Stimulated activated CD4-positive, alpha-beta T cell treated with anti-CD3 and anti-CD28 coated beads, Interleukin-4, amount 100 ng/mL, for 1 hour (primary cell): ENCODE measurements around the gene CA10.

Source experiments
- DNase-seq: peaks from one replicate; pipeline ENCODE4 v3.0.0-alpha.2; 2020

The CA10 gene

DNA sequence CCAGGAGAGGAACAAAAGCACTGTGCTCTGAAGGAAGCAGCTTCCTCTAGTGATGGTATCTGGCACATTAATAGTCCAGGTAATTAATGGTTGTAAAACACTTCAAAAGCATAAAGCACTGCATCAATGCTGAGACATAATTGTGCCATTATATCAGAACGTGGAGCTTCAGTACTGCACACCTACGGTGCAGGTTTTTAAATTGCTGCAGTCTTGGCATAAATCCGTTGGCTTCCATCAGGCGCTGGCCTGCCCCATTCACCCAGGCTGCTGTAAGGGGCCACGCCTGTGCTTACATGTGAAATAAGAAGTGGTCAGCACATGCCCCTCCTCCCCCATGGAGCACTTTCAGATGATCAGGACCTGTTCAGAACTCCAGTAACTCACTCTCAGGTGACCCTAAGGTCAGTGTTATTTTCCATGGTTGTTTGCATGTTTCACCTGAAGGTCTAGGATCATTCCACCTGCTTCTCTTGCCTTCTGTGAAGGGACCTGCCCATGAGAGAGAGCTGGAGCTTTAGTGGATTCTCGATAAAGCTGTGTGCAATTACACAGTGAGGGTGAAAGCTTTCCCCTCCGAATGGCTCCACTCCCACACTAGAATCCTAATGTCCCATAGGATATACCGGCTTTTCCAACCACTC is 345.3 kb downstream of the CA10 start:
- DNase-seq: no peak

DNA sequence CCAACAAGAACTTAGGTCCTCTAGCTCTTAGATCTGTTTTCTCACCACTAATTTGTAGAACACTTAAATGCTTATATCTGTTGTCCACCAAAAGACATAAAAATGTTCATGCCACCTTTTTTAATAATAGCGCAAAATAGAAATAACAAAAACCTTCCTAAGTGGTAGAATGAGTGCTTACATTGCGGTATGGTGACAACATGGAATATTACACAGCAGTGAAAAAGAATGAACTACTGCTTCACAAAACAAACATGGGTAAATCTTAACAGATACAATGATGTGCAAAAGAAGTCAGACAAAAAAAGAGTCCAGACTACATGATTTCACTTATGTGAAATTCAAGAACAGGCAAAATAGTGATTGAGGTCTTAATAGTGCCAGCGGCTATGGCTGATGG is 351.1 kb downstream of the CA10 start:
- DNase-seq: no peak

GRCh38 chr17:51805765-51806164 is 352.7 kb downstream of the CA10 start:
- no peak for DNase-seq

- no peak for DNase-seq
Observed at GRCh38 chr17:51805185-51805584, 353.3 kb downstream of the CA10 start.

- DNase-seq: no peak
Observed at GRCh38 chr17:51803161-51803560, 355.4 kb downstream of the CA10 start.

DNA sequence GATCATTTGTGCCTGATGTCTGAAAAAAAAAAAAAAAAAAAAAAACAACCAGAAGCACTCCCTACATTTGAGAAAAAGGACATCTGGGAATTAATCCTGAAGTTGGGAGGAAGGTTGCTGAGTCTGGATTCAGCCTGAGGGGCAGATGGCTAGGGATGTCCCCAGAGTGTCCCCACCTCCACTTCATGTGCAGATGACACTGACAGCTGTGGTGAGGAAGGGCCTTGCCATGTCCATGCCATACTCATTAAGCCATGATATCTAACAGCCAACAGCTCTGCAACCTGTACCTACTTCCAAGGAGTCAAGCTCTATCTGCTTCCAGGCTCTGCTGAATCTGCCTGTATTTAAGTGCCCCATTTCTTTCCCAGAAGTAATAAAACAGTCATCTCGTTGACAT is 356.0 kb downstream of the CA10 start:
- no peak for DNase-seq

GRCh38 chr17:51801626-51802025 is 356.9 kb downstream of the CA10 start:
- DNase-seq: no peak

- no peak for DNase-seq
Observed at GRCh38 chr17:51799981-51800380, 358.5 kb downstream of the CA10 start.

GRCh38 chr17:51799240-51799639 is 359.3 kb downstream of the CA10 start:
- no peak for DNase-seq

DNA sequence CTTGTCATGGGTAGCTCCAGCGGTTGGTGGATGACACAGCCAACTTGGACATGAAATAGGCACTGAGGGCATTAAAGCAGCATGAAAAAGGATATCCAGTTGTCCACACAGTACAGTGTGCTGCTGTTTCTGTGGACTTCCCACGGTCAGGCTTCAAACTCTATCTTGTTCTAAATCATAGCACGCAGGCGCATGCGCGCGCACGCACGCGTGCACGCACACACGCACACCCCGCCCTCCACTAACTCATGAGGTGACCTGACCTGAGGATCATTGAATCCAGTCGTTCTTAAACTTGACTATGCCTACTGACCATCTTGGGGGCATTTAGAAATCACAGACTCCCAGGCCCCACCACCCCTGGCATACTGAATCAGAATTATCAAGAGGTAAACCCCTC is 361.4 kb downstream of the CA10 start:
- DNase-seq: no peak

DNA sequence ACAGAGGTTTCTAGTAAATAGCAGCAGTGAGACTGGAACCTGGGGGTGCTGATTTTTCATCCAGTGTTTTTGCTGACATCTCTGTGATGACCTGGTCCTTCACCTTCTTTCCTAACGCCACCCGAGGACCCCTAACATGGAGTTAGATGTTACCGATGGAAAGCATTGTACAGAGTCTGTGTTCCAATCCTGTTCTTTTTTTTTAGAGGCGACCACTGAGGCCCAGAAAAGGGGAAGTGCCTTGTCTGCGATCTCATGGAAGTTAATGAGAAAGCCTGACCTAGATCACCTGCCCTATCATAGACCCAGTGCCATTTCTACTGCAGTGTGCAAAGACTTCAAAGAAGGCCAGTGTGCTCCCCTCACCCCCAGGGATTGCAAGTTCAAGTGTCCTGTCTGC is 362.5 kb downstream of the CA10 start:
- no peak for DNase-seq

DNA sequence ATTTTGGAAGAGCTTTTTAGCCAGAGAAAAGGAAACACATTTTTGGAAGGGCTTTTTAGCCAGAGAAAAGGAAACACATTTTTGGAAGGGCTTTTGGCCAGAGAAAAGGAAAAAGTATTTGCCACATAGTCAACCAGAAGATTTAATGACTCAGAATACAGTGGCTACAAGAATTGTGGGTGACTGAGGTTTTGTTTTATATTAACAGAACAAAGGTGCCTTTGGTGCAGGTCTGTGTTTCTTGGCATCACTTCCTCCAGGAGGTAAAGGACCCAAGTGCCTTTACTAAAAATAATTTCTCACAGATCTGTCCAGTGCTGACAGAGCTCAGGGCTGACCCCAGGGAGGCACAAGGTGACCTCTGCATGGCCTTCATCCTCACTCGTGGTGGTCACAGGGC is 363.1 kb downstream of the CA10 start:
- DNase-seq: no peak

GRCh38 chr17:51794466-51794865 is 364.0 kb downstream of the CA10 start:
- DNase-seq: no peak

DNA sequence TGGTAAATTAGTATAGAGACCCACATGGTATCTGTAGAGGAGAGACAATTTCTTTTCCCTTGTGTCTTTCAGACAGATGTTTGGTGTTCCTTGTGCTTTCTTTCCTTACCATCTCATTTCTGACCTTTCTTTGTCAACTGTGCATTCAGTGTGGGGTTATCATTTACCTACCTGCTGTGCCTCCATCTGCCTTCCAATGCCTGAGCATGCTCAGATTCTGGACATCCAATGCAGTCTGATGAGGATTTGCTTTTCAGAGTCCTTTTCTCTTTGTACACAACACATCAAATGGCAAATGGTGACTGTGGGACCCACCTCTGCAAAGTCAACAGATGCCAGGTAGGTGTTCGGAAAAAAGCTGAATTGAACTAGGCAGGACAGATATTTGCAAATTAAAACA is 364.8 kb downstream of the CA10 start:
- no peak for DNase-seq

GRCh38 chr17:51778842-51779241 is 379.7 kb downstream of the CA10 start:
- no peak for DNase-seq

GRCh38 chr17:51770027-51770759 is 388.3 kb downstream of the CA10 start:
- no peak for DNase-seq

- DNase-seq: no peak
Observed at GRCh38 chr17:51769231-51769630, 389.3 kb downstream of the CA10 start.

DNA sequence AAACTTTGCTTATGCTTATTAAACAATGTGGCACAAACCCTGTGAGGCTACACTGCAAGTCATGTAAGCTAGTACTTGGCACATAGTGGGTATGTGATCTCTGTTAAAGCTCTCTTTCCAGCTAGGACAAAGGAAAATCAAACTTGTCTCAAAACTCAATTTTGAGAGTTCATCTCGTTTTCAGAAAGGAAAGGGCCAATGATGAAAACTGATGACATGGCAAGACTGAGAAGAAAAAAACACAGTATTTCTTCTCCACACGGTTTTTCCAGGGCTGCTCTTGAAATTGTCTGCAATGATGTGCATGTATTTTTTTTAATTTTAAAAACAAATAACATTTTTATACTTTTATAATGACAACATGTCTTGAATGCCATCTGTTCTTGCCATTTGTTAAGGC is 389.8 kb downstream of the CA10 start:
- no peak for DNase-seq

DNA sequence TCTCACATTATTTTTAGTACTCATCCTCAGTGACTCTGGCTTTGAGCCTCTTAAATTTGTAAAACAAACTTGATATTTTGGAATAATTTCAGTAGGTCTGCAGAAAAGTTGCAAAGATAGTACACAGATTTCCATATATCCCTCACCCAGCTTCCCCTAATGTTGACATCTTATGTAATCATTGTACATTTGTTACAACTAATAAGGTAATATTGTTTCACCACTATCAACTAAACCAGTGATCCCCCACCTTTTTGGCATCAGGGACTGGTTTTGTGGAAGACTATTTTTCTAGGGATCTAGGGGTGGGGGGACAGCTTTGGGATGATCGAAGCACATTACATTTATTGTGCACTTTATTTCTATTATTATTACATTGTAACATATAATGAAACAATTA is 391.2 kb downstream of the CA10 start:
- no peak for DNase-seq

GRCh38 chr17:51765282-51766135 is 393.0 kb downstream of the CA10 start:
- no peak for DNase-seq

DNA sequence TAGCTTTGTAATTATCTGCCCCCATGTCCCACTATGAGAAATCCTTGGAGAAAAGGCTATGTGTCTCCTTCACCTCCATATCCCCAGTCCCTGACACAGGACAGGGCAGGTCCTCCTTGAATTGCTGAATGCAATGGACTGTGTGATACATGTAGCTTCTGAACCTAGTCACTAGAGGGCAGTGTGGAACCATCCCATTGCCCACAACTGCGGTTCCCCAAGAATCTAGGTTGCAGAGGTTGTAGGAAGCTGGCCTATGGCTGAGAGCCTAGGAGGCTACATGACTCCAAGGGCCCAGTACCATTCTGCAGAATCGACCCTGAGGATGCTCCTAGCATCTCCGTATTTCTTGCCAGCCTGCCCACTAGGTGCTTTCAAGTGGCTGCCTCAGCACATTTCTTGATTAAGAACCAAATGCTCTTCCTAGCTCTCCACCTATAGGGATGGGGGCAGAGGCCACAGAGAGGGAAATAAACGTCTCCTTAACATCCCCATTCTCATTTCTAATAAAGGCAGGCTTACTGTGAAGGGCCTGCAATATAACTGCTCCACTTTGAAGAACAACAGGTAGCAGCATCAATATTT is 394.0 kb downstream of the CA10 start:
- DNase-seq: peak; percentile 9

- no peak for DNase-seq
Observed at GRCh38 chr17:51763058-51763457, 395.5 kb downstream of the CA10 start.

DNA sequence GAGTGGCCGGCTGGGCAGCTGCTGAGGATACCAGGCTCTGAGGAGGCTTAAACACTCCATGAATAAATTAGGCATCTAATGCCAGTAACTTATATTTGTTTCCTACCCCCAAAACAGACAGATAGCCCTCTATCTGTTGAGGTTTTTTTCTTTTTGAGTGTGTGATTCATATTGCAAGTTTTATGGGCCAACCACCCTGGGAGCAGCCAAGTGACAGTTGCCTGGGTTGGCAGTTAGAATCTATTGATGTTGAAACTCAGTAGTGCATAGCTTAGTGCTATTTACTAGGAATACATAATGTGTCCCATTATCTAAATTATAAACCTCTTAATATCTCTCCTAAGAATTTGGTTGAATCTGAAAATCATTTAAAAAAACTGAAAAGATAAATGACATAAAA is 397.4 kb downstream of the CA10 start:
- no peak for DNase-seq

DNA sequence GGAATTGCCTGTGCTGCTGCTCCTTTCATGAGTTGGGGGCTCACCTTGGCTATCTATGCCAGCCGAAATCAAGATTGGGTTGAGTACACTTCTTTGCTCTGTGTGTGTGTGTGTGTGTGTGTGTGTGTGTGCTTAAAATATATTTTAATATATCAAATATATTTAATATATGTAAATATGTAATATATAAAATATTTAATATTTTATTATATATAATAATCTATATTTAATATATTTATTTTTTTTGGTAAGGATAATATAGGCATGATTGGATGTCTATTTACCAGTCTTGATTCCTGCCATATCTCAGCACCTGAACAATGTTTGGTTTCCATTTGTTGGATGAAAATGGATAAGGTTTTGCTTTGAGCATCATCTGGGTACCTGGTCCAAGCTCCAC is 399.3 kb downstream of the CA10 start:
- no peak for DNase-seq
